ENCODE results near the gene GNPTAB.

Gene GNPTAB

DNA sequence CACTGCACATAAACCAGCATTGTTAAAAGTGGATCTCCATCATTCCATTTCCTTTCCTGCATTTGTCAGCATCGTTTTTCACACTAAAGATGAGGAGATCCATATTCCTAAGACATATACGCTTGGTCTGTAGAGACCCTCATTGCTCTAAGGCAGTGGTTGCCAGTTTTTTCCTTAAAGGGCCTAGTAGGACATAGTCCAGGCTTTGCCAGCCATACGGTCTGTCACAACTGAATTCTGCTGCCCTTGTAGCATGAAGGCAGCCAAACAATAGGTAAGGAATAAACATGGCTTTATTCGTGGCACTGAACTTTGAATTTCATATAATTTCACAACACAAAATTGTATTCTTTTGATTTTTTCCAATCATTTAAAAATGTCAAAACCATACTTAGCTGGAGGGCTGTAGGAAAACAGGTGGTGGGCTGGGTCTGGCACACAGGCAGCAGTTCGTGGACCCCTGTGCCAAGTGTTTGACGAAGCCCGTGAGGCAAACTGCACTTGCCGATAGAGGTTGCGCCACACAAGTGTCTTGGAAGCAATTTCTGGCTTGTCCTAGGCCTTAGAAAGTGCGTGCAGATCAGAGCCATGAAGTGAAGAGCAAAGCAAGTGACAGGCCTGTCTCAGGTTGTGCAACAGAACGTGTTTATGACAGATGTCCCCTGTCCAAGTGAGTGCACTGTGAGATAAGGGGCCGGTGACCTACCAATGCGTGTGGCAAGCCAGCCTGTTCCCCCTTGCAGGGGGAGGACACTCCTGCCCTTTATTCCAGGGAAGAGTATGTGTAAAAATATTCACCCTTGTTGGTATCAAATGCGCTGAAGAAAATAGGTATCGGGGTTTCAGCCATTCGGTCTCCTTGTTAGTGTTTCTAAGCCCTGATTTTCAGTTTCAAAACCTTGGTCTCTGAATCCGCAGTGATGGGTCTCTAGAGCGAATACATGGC is 134.2 kb downstream of the GNPTAB start:
- DNase-seq (ENCODE audit: low read depth in 3 of 3) = no peak

DNA sequence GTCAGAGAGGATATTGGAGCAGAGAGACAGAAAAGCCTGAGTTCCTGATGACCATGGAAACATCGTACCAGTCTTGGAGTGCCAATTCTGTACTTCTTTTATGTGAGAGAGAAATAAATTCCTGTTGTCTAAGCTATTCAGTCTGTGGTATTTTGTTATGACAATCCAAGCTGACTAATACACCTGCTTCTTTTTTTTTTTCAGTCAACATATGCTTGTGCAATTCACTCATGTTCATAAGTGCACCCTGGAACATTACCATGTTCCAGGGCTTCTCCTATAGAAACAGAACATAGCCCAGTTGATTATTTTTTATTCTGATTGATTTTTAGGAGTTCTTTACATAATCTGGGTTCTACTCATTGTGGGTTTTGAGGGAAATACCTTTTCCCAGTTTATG is 135.1 kb downstream of the GNPTAB start:
- DNase-seq (ENCODE audit: low read depth in 3 of 3) = no peak

All from stimulated activated CD4-positive, alpha-beta T cell treated with anti-CD3 and anti-CD28 coated beads, TNF-alpha, amount 100 ng/mL, for 48 hours (primary cell).